GM19395 (cell line): Measurements from ENCODE around the gene MCCC1.
"Not testable (repeated sequence)": the region's sequence is repeated elsewhere in the genome, so short reads cannot be mapped to it uniquely, and the experiment has no call there.

Experiments used
- ATAC-seq: cut with Tn5 transposase; IDR thresholded peaks from one replicate; pipeline ENCODE4 v1.9.1; 2021; ENCODE audit warnings: mild to moderate bottlenecking, moderate library complexity; ENCODE audit not compliant: unreplicated experiment

The MCCC1 gene

DNA sequence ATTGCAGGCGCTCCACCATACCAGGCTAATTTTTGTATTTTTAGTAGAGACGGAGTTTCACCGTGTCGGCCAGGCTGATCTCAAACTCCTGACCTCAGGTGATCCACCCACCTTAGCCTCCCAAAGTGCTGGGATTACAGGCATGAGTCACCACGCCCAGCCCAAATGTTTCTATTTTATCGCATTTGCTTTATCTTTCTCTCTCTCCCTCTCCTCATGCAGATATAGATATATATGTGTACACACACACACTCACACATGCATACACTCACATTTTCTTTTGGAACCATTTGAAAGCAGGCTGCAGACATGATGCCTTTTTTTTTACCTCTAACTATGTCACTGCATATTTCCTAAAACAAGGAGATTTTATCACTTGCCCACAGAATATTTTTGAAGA, 7.3 kb upstream of the MCCC1 start:
- no peak for ATAC-seq

DNA sequence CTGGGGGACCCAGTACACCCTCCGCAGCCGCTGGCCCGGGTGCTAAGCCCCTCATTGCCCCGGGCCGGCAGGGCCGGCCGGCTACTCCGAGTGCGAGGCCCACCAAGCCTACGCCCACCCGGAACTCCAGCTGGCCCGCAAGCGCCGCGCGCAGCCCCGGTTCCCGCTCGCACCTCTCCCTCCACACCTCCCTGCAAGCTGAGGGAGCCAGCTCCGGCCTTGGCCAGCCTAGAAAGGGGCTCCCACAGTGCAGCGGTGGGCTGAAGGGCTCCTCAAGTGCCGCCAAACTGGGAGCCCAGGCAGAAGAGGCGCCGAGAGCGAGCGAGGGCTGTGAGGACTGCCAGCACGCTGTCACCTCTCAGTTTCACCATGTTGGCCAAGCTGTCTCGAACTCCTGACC, 4.7 kb upstream of the MCCC1 start:
- not testable (repeated sequence) for ATAC-seq

DNA sequence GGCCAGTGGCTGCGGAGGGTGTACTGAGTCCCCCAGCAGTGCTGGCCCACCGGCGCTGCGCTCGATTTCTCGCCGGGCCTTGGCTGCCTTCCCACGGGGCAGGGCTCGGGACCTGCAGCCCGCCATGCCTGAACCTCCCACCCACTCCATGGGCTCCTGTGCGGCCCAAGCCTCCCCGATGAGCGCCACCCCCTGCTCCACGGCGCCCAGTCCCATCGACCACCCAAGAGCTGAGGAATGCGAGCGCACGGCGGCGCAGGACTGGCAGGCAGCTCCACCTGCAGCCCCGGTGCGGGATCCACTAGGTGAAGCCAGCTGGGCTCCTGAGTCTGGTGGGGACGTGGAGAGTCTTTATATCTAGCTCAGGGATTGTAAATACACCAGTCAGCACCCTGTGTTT, 1.7 kb upstream of the MCCC1 start:
- ATAC-seq: not testable (repeated sequence)

DNA sequence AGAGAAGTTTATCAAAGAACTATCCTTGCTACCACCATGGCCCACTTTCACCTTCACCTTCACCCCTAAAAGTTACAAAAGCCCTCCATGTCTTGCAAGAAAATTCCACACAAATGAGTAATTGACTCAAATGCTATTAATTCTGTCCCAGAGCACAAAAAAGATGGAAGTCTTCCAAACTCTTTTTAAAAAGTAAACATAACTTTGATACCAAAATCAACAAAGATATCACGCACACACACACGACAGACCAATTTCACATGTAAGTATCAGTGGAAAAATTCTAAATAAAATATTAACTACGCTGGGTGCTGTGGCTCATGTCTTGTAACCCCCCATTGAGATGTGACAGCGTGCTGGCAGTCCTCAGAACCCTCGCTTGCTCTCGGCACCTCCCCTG, 1.1 kb upstream of the MCCC1 start:
- ATAC-seq: no peak

DNA sequence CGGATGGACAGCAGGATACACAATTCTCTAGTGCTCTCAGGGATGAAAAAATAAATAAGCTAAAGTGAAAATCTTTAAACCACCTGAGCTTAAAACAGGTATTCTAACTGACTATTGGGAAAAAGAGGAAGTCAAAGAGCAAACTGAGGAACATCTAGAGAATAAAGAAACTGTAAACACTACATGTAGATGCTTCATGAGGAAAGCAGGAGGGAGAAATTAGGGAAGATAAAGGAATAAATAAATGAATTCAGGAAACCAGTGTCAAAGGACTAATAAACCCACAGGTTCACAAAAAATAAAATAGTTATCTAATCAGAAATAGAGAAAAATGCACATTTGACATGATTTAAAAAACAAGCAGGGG, 525 bp upstream of the MCCC1 start:
- peak; percentile 5 for ATAC-seq

DNA sequence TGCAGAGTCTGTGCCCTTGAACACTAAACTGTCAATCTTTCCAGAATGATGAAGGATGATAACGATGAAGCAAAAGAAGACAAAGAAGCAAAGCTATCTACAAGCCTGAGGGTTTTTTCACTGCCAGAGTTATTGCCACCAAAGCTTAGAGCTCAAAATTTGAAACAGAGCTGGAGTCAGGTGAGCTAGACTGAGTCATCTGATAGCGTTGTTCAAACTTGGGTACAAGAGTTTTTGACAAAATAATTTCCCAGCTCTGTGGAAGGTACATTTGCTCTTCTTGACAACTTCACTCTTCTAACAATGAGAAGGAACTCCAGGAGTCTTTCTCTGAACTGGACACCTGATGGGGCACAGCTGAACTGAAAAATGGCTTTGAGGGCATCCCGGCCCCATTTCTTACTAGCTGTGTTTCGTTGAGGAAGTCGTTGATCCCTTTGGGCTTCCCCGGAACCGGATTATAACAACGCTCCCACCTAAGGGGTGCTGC, 715 bp downstream of the MCCC1 start:
- ATAC-seq: no peak

DNA sequence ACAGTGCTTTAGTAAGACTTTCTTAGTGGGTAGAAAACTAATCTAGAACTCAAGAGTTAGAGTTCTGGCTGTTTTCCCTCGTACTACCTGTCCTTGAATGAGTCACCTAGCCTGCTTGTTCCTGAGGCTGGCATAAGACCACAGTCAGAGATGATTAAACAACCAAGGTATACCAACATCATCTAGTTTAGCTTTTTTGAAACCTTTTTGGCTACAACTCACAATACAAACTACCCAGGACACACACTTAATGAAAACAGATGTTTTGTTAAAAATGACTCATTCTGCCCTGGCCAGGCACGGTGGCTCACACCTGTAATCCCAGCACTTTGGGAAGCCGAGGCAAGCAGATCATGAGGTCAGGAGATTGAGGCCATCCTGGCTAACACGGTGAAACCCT, 4.6 kb downstream of the MCCC1 start:
- no peak for ATAC-seq

DNA sequence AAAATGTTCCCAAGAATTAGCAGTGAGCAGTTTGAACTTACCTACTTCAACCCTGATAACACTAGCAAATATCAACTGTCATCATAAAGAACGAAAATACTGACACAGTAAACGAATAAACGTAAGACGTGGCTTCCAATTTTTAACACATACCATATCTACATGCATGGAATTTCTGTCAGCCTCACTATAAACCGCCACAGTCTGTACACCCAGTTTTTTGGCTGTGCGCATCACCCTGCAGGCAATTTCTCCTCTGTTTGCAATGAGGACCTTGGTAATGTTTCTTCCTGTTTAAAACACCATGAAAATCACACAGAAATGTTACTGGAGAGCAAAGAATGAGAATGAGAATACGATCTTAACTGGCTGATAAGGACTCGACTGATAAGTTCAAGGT, 7.0 kb downstream of the MCCC1 start:
- ATAC-seq: no peak

- no peak for ATAC-seq
These were observed 12.1 kb downstream of the MCCC1 start for GRCh38 chr3:183087184-183087583.

GRCh38 chr3:183085634-183086390, 13.5 kb downstream of the MCCC1 start:
- ATAC-seq: no peak

DNA sequence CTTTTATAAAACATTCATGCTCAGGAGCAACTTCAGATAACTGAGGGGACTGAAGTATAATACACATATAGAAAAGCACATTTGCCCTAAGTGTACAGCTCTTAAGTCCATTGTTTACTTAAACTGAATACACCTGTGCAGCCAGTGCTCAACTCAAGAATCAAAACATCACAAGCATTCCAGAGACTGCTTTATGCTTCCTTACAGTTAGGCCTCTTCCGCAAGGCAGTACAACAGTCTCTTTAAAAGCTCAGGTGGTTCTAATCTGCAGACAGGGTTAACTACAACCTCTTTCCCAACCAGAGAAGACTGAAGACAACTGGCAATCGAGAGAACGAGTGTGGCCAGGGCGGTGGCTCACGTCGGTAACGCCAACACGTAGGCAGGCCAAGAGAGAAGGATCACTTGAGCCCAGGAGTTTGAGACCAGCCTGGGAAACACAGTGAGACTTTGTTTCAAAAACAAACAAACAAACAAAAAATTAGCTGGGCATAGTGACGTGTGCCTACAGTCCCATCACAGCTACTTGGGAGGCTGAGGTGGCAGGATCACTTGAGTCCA, 16.9 kb downstream of the MCCC1 start:
- no peak for ATAC-seq

- no peak for ATAC-seq
These were observed 17.7 kb downstream of the MCCC1 start for GRCh38 chr3:183081459-183082183.

- no peak for ATAC-seq
These were observed 18.7 kb downstream of the MCCC1 start for GRCh38 chr3:183080628-183081027.

GRCh38 chr3:183074881-183075280, 24.4 kb downstream of the MCCC1 start:
- ATAC-seq: no peak

GRCh38 chr3:183074261-183074660, 25.0 kb downstream of the MCCC1 start:
- no peak for ATAC-seq

GRCh38 chr3:183073839-183074238, 25.5 kb downstream of the MCCC1 start:
- ATAC-seq: no peak

GRCh38 chr3:183070892-183071291, 28.4 kb downstream of the MCCC1 start:
- no peak for ATAC-seq

GRCh38 chr3:183069086-183069485, 30.2 kb downstream of the MCCC1 start:
- no peak for ATAC-seq

GRCh38 chr3:183066891-183067290, 32.4 kb downstream of the MCCC1 start:
- not testable (repeated sequence) for ATAC-seq

DNA sequence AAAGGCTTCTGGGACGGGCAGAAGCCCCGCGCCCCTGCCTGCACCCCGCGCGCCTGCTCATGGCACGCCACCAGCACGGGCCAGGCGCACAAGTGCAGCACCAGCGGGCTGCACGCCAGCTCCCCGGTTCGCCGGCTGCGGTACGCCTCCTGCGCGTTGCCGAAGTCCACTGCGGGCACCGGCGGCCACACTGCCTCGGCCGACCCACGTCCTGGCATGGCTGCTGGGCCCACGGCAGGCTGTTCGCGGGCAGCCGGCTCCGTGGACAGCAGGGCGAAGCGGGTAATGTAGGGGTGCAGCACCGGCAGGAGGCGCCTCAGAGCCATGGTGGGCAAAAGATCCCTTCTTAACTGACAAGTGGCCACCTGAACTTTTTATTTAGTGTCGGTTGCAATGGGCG, 34.8 kb downstream of the MCCC1 start:
- ATAC-seq: no peak

- ATAC-seq: no peak
These were observed 37.7 kb downstream of the MCCC1 start for GRCh38 chr3:183061391-183062172.
